AG09319 (cell line): Measurements from ENCODE around the gene RAB3D.
"Not testable (repeated sequence)": the region's sequence is repeated elsewhere in the genome, so short reads cannot be mapped to it uniquely, and the experiment has no call there.

Experiments used
- DNase-seq: peaks from one replicate; pipeline ENCODE4 v3.0.0-alpha.2; 2010; ENCODE audit warnings: low read depth; ENCODE audit errors: extremely low read depth
- TF ChIP-seq, protein P1 (sequence below): IDR thresholded peaks from 2 replicates; pipeline ENCODE4 v1.5.1; 2011; ENCODE audit warnings: low read depth, mild to moderate bottlenecking, inconsistent platforms, low read length, moderate library complexity

The RAB3D gene

DNA sequence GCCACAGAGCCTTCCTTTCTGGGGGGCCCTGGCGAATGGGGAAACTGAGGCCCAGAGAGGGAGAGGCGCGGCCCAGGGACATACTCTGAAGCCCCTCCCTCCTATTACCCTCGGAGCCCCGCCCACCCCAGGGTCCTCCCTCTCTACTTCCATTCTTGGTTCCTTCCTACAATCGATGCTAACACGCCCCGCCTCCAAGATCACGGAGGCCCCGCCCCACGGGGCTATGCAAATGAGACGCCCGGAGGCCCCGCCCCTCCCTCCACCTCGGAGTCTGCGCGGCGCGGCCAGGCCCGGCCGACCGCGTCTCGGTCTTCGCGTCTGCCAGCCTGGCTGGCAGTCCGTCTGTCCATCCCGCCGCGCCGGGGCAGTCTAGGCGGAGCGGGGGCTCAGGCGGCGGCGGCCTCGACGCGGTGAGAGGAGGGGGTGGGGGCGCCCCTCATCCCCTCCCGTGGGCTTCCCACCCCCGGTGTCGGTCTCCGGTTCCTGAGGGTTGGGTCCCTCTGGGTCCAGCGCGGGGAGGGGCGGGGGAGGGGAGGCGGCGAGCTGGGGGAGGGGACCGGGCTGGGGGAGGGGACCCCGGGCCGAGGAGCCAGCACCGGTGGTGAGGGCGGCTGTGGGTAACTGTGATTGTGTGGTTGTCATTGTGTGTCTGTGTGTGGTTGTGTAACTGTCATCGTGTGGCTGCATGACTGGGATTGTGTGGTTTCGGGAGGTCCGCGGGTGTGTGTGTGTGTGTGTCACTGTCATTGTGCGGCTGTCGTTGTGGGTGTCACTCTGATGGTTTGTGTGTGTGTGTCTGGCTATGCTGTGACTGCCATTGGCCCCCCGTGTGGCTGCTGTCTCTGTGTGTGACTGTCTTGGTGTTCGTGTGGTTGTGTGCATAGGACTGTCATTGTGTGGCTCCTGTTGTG is 16.0 kb upstream of the RAB3D start, which contains the start of gene PLPPR2:
TSS of gene PLPPR2 (plus strand) at position 273 of the 914 bp plus-strand sequence. CDS start 2,242 bp downstream, outside the sequence.
- peak; percentile 63 for DNase-seq
- TF ChIP-seq, protein P1, sequence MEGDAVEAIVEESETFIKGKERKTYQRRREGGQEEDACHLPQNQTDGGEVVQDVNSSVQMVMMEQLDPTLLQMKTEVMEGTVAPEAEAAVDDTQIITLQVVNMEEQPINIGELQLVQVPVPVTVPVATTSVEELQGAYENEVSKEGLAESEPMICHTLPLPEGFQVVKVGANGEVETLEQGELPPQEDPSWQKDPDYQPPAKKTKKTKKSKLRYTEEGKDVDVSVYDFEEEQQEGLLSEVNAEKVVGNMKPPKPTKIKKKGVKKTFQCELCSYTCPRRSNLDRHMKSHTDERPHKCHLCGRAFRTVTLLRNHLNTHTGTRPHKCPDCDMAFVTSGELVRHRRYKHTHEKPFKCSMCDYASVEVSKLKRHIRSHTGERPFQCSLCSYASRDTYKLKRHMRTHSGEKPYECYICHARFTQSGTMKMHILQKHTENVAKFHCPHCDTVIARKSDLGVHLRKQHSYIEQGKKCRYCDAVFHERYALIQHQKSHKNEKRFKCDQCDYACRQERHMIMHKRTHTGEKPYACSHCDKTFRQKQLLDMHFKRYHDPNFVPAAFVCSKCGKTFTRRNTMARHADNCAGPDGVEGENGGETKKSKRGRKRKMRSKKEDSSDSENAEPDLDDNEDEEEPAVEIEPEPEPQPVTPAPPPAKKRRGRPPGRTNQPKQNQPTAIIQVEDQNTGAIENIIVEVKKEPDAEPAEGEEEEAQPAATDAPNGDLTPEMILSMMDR: no peak

DNA sequence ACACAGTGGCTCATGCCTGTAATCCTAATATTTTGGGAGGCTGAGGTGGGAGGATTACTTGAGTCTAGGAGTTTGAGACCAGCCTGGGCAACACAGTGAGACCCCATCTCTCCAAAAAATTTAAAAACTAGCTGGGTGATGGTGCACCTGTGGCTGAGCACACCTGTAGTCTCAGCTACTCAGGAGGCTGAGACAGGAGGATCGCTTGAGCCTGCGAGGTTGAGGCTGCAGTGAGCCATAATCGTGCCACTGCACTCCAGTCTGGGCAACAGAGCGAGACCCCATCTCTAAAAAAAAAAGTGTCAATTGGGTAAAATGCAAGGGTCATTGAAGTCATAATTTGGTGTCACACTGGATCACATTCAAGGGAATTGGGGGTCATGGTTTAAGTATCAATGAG is 14.6 kb upstream of the RAB3D start:
- DNase-seq: not testable (repeated sequence)

DNA sequence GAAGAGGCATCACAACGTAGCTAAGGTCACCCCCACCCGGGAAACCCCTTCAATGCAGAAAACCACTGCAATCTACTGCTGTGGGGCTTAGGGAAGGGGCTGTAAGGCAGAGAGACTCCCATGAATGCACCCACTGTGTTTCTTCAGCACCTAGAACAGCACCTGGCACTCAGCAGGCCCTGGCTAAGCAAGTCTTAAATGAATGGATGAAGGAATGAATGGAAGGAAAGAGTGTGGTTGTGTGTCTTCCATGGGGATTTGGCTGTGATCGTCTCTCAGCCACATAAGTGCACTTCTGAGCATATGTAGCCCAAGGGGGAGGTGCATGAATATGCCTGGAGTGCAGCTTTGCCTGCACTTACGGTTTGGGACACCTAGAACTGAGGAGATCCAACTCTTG is 9.7 kb upstream of the RAB3D start:
- TF ChIP-seq, protein P1: no peak
- DNase-seq: no peak

DNA sequence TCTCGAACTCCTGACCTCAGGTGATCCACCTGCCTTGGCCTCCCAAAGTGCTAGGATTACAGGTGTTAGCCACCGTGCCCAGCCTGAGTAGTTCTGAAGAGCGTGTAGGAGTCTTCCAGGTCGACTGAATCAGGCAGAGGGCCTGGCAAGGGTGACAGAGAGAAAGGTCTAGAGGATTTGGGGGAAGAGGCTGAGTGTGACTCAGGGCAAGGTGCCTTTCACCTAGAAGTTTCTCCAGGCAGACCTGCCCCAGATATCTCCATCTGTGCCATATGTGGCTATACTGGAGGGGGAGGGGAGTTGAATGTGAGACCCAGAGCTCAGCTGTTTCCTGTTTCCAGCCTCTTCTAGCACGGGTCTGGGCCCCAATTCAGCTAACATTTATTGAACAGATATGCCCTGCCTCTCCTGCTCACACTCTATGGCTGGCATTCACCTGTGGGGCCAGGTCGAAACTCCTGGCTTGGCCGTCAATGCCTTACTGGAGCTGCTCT is 8.1 kb upstream of the RAB3D start:
- no peak for DNase-seq
- TF ChIP-seq, protein P1: no peak

DNA sequence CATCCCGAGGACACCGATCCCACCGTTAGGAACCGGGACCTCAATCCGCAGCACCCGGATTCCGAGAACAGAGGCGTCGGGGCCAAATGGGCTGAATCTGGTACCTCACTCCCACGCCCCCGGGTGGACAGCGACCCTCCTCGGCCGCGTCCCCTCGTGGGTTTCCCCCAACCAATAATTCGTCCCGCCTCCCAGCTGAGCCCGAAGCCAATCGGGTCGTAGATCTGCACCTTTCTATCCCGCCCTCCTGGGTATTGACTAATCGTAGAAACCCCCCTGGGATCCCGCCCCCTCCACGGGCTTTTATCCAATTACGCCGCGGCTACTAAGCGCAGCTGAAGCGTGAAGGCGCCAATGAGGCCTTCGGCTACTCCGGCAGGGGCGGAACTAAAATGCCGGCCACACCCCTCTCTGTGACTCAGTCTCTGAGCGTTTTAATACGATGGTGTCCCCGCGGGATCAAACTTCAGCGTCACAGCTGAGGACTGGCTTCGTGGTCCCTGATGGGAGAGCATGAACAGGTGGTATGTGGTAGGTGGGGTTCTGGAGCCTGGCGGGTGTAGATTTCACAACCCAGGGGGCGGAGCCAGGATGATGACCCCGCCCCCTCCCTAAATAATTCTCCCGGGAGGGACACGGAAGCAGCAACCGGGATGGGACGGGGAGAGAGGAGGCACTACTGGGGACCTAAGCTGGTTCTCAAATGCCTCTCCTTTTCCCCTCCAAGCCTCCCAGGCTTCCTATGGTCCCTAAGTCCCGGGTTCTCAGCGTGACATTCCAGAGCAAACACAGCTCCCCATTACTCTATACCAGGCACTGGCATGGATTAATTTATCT is 6.9 kb upstream of the RAB3D start, which contains the start of the genes CCDC159 and TMEM205:
TSS of gene CCDC159 (plus strand) at position 416 of the 837 bp plus-strand sequence. CDS start at position 504, 88 bp downstream.
TSS of gene TMEM205 (minus strand) at position 165 of the 837 bp plus-strand sequence. CDS start 649 bp downstream, outside the sequence.
- TF ChIP-seq, protein P1: no peak; the same call in 1 of the 2 replicates
- peak; percentile 96 for DNase-seq

DNA sequence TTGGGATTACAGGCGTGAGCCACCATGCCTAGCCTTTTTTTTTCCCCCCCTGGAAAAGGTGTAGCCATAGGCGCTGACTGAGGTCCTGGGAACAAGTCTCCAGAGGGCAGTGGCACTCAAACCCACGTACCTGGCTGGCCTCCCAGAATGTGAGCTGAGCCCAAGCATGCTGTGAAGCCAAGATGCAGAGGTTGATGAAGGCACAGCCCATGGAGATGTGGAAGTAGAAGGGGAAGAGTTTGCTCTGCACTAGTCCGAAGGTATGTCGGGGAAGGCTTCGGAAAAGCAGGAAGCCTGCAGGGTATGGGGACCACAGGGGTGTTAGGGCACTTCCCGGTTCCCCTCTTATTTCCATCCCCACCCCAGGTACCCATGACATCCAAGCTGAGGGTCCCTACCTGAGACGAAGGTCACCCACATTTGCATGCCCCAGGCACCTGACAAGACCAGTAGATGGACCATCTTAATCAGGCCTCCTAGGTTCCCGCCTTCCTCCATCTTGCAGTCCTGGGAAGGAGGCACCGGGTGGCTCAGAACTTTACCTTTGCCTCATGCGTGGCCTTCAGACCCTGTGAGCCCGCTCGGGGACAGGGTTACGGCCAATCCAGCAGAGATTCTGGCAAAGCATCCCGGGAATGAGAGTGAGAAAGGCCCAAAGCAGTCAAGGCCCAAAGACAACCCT is 5.8 kb upstream of the RAB3D start:
- TF ChIP-seq, protein P1: no peak
- DNase-seq: no peak

DNA sequence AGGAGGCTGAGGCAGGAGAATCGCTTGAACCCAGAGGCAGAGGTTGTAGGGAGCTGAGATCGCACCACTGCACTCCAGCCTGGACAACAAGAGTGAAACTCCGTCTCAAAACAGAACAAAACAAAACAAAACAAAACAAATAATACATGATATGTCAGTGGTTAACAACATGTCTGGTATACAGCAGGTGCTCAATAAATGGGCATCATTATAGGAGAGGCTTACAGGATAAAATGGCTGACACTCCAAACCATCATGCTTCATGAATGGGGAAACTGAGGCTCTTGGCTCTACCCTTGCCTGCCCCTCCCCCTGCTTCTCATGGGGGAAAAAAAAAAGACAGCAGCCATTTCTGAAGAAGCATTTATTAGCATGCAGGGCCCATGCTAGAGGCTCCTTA is 3.0 kb upstream of the RAB3D start:
- no peak for DNase-seq

DNA sequence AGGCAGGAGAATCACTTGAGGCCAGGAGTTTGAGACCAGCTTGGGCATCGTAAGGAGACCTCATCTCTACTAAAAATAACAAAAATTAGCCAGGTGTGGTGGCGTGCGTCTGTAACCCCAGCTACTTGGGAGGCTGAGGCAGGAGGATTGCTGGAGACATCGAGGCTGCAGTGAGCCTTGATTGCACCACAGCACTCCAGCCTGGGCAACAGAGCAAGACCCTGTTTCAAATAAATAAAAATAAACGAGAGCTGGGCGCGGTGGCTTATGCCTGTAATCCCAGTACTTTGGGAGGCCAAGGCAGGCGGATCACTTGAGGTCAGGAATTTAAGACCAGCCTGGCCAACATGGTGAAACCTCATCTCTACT is 626 bp upstream of the RAB3D start:
- DNase-seq: not testable (repeated sequence)

More for the DNA sequence above, 3.0 kb upstream of the RAB3D start:
- TF ChIP-seq, protein P1: no peak
